ENCODE measurements around the gene ESPNL.

The ESPNL gene

GRCh38 chr2:238075397-238075796 lies 24.7 kb upstream of the ESPNL start:
- Histone ChIP-seq H3F3A (ENCODE audit: low read depth) (0 out of 2 replicates have a peak, but pooled peaks cover 3% of the 10 kb centered on the region), H3K36me3 (ENCODE audit: insufficient read depth, low read length) (peaks cover 30% of the 10 kb centered on the region; the same call in 1 of the 2 replicates)

GRCh38 chr2:238077292-238077691 lies 22.8 kb upstream of the ESPNL start:
- Histone ChIP-seq H3K36me3 (ENCODE audit: insufficient read depth, low read length) (peaks cover 40% of the 10 kb centered on the region; the same call in 1 of the 2 replicates), H2AFZ (ENCODE audit: low read length) (no peak overlapping the region)

More at GRCh38 chr2:238075397-238075796, 24.7 kb upstream of the ESPNL start:
- Histone ChIP-seq H3K4me1 (ENCODE audit: insufficient read depth, low read length, poor library complexity, severe bottlenecking) (peaks cover 11% of the 10 kb centered on the region), H3K79me2 (ENCODE audit: insufficient read depth, low read length) (no peaks in the 10 kb centered on the region; the same call in 1 of the 2 replicates), H3K4me2 (ENCODE audit: low read depth, low read length, poor library complexity, severe bottlenecking) (no peak overlapping the region), H4K20me1 (ENCODE audit: insufficient read depth, low read length, poor library complexity, severe bottlenecking) (no peaks in the 10 kb centered on the region), H3K9me2 (replicated peaks; ENCODE audit: low read depth, low read length) (no peaks in the 10 kb centered on the region), H3K9ac (ENCODE audit: low read depth, low read length, poor library complexity, severe bottlenecking) (no peak overlapping the region), H2AFZ (ENCODE audit: low read length) (no peak overlapping the region), H3K27me3 (ENCODE audit: insufficient read depth, low read length, poor library complexity, severe bottlenecking) (no peaks in the 10 kb centered on the region), H3K9me3 (ENCODE audit: insufficient read depth, low read depth, low read length) (peaks cover 17% of the 10 kb centered on the region; the same call in 1 of the 2 replicates), H3K4me3 (ENCODE audit: low read length, poor library complexity, severe bottlenecking) (no peak overlapping the region)
- no peak for TF ChIP-seq EZH2phosphoT487 (IDR thresholded peaks at IDR 0.05; ENCODE audit: borderline replicate concordance)
- no peak for TF ChIP-seq CTCF (conservative IDR thresholded peaks at IDR 0.05; ENCODE audit: low read length)

GRCh38 chr2:238079874-238080327 lies 20.2 kb upstream of the ESPNL start:
- no peak overlapping the region for H2AFZ ChIP-seq (ENCODE audit: low read length)
- no peak overlapping the region for H3K9ac ChIP-seq (ENCODE audit: low read depth, low read length, poor library complexity, severe bottlenecking)
- no peak overlapping the region for H3K4me2 ChIP-seq (ENCODE audit: low read depth, low read length, poor library complexity, severe bottlenecking)
- H3K4me1 ChIP-seq (ENCODE audit: insufficient read depth, low read length, poor library complexity, severe bottlenecking): peaks cover 8% of the 10 kb centered on the region
- H3K36me3 ChIP-seq (ENCODE audit: insufficient read depth, low read length): peaks cover 44% of the 10 kb centered on the region; the same call in 1 of the 2 replicates
- no peak for TF ChIP-seq EZH2phosphoT487 (IDR thresholded peaks at IDR 0.05; ENCODE audit: borderline replicate concordance)
- no peak for TF ChIP-seq CTCF (conservative IDR thresholded peaks at IDR 0.05; ENCODE audit: low read length)
- 0 out of 2 replicates have a peak, but pooled peaks cover 8% of the 10 kb centered on the region for H3K9me3 ChIP-seq (ENCODE audit: insufficient read depth, low read depth, low read length)
- no peaks in the 10 kb centered on the region for H3K27me3 ChIP-seq (ENCODE audit: insufficient read depth, low read length, poor library complexity, severe bottlenecking)
- H4K20me1 ChIP-seq (ENCODE audit: insufficient read depth, low read length, poor library complexity, severe bottlenecking): no peaks in the 10 kb centered on the region
- H3K79me2 ChIP-seq (ENCODE audit: insufficient read depth, low read length): no peaks in the 10 kb centered on the region; the same call in 1 of the 2 replicates
- H3F3A ChIP-seq (ENCODE audit: low read depth): 0 out of 2 replicates have a peak, but pooled peaks cover 3% of the 10 kb centered on the region
- no peaks in the 10 kb centered on the region for H3K9me2 ChIP-seq (replicated peaks; ENCODE audit: low read depth, low read length)
- no peak overlapping the region for H3K4me3 ChIP-seq (ENCODE audit: low read length, poor library complexity, severe bottlenecking)

More at GRCh38 chr2:238077292-238077691, 22.8 kb upstream of the ESPNL start:
- no peaks in the 10 kb centered on the region for H3K9me2 ChIP-seq (replicated peaks; ENCODE audit: low read depth, low read length)
- no peak overlapping the region for H3K9ac ChIP-seq (ENCODE audit: low read depth, low read length, poor library complexity, severe bottlenecking)
- H4K20me1 ChIP-seq (ENCODE audit: insufficient read depth, low read length, poor library complexity, severe bottlenecking): no peaks in the 10 kb centered on the region
- no peak overlapping the region for H3K4me2 ChIP-seq (ENCODE audit: low read depth, low read length, poor library complexity, severe bottlenecking)
- H3K4me3 ChIP-seq (ENCODE audit: low read length, poor library complexity, severe bottlenecking): no peak overlapping the region
- H3K27me3 ChIP-seq (ENCODE audit: insufficient read depth, low read length, poor library complexity, severe bottlenecking): no peaks in the 10 kb centered on the region
- no peak for TF ChIP-seq CTCF (conservative IDR thresholded peaks at IDR 0.05; ENCODE audit: low read length)
- TF ChIP-seq EZH2phosphoT487 (IDR thresholded peaks at IDR 0.05; ENCODE audit: borderline replicate concordance): no peak
- peaks cover 17% of the 10 kb centered on the region; the same call in 1 of the 2 replicates for H3K9me3 ChIP-seq (ENCODE audit: insufficient read depth, low read depth, low read length)
- H3F3A ChIP-seq (ENCODE audit: low read depth): 0 out of 2 replicates have a peak, but pooled peaks cover 3% of the 10 kb centered on the region
- H3K4me1 ChIP-seq (ENCODE audit: insufficient read depth, low read length, poor library complexity, severe bottlenecking): peaks cover 11% of the 10 kb centered on the region
- H3K79me2 ChIP-seq (ENCODE audit: insufficient read depth, low read length): no peaks in the 10 kb centered on the region; the same call in 1 of the 2 replicates
